GM12878 (cell line): ENCODE results near the gene ITPRIP. TPM values are rescaled to one million over a fixed set of nuclear protein-coding genes. Genes with fewer than 3 reads are reported as not detected.

Experiments used
- ATAC-seq: fragments of 200-7000 bp; cut with Tn5 transposase; 3 replicates; pipeline ENCODE4 v1.9.1; 2020; ENCODE audit warnings: mild to moderate bottlenecking, moderate library complexity
- BruUV-seq: library from RNA; stranded (reverse); fragments of 400-500 nt; replicated peaks from 2 replicates; lab custom pipeline; 2021; lab: Mats Ljungman, UMichigan
- CTCF ChIA-PET: fragments of 300-600 bp; sonication (Branson Sonifier 250); formaldehyde crosslinking; extraction: SDS; loops from one replicate; lab custom pipeline; 2021; ENCODE audit warnings: inconsistent platforms; lab: Yijun Ruan, JAX
- POLR2A ChIA-PET: fragments of 350-600 bp; formaldehyde crosslinking; extraction: SDS; loops from one replicate; lab custom pipeline; 2021; ENCODE audit warnings: inconsistent platforms; lab: Charles Lee
- RAD21 ChIA-PET: fragments of 300-600 bp; sonication (Branson Sonifier 250); formaldehyde crosslinking; loops from one replicate; lab custom pipeline; 2023; ENCODE audit warnings: antibody characterized with exemption; ENCODE audit not compliant: unreplicated experiment; lab: Charles Lee
- SMC1A ChIA-PET: fragments of 300-600 bp; sonication (Branson Sonifier 250); formaldehyde crosslinking; loops from one replicate; lab custom pipeline; 2023; ENCODE audit not compliant: unreplicated experiment, uncharacterized antibody; lab: Charles Lee
- DNase-seq: peaks from one replicate; pipeline ENCODE4 v3.0.0-alpha.2; 2011; ENCODE audit warnings: low read depth, low spot score
- FAIRE-seq: peaks from 3 replicates; lab custom pipeline; 2011; peaks lifted over from hg19 to GRCh38; lab: Jason Lieb, UNC
- H2AFZ ChIP-seq: 2 replicates; pipeline ENCODE4 v1.6.0; 2011; ENCODE audit warnings: low read depth, low read length, control low read depth; ENCODE audit not compliant: control insufficient read depth
- H3K27ac ChIP-seq: 2 replicates; pipeline ENCODE4 v1.5.1; 2011; ENCODE audit warnings: control low read depth; ENCODE audit not compliant: control insufficient read depth, insufficient read depth
- H3K27me3 ChIP-seq, 2 experiments: replicated peaks in 1 of 2; 2 replicates each; pipeline versions ENCODE4 v1.6.0 to v1.6.1; 2011; ENCODE audit warnings: low read length in 1 of 2; ENCODE audit not compliant: control insufficient read depth in 2 of 2, insufficient read depth in 2 of 2
- H3K36me3 ChIP-seq, 2 experiments: 2 replicates each; pipeline ENCODE4 v1.5.1; 2011; ENCODE audit warnings: low read length in 1 of 2; ENCODE audit not compliant: control insufficient read depth in 2 of 2, insufficient read depth in 2 of 2
- H3K4me1 ChIP-seq: 2 replicates; pipeline ENCODE4 v1.6.1; 2011; ENCODE audit warnings: mild to moderate bottlenecking, low read length, moderate library complexity, mixed read lengths; ENCODE audit not compliant: control insufficient read depth, insufficient read depth
- H3K4me2 ChIP-seq: 2 replicates; pipeline ENCODE4 v1.6.0; 2011; ENCODE audit warnings: control low read depth; ENCODE audit not compliant: control insufficient read depth, insufficient read depth
- H3K4me3 ChIP-seq: fragments of 200-600 bp; sonication (generic); 2 replicates; pipeline ENCODE4 v1.5.1; 2016
- H3K79me2 ChIP-seq: 2 replicates; pipeline ENCODE4 v1.6.0; 2011; ENCODE audit warnings: low read length; ENCODE audit not compliant: control insufficient read depth, insufficient read depth
- H3K9ac ChIP-seq: 2 replicates; pipeline ENCODE4 v1.8.0; 2011; ENCODE audit warnings: low read length, control low read depth, mixed read lengths; ENCODE audit not compliant: control insufficient read depth, insufficient read depth
- H3K9me3 ChIP-seq: replicated peaks from 3 replicates; pipeline ENCODE4 v1.5.1; 2011; ENCODE audit warnings: mild to moderate bottlenecking, low read length; ENCODE audit not compliant: control insufficient read depth, insufficient read depth
- H4K20me1 ChIP-seq: 2 replicates; pipeline ENCODE4 v1.6.0; 2011; ENCODE audit not compliant: control insufficient read depth, insufficient read depth
- CBFB ChIP-seq: IDR thresholded peaks from 2 replicates; pipeline ENCODE4 v1.6.1; 2016; ENCODE audit warnings: antibody characterized with exemption, low read depth
- CHD4 ChIP-seq: fragments of 200-600 bp; sonication (generic); IDR thresholded peaks from 2 replicates; pipeline ENCODE4 v1.6.1; 2016; ENCODE audit warnings: mild to moderate bottlenecking
- ESRRA ChIP-seq: IDR thresholded peaks from 2 replicates; pipeline ENCODE4 v1.6.1; 2012; ENCODE audit warnings: mild to moderate bottlenecking, low read length, improper control_type of control experiment
- IRF5 ChIP-seq: fragments of 450-650 bp; IDR thresholded peaks from 2 replicates; pipeline ENCODE4 v1.6.1; 2017; ENCODE audit warnings: borderline replicate concordance
- PAX8 ChIP-seq: fragments of 450-650 bp; IDR thresholded peaks from 2 replicates; pipeline ENCODE4 v1.6.1; 2017; ENCODE audit warnings: mild to moderate bottlenecking, moderate library complexity
- PBX3 ChIP-seq: IDR thresholded peaks from 2 replicates; pipeline ENCODE4 v1.6.1; 2011; ENCODE audit warnings: mild to moderate bottlenecking, low read depth, low read length, moderate library complexity; ENCODE audit not compliant: insufficient replicate concordance
- POLR2AphosphoS2 ChIP-seq: IDR thresholded peaks from 2 replicates; pipeline ENCODE4 v1.6.1; 2011; ENCODE audit warnings: low read depth, mild to moderate bottlenecking, low read length, improper control_type of control experiment, moderate library complexity
- RUNX3 ChIP-seq: IDR thresholded peaks from 2 replicates; pipeline ENCODE4 v1.6.1; 2012; ENCODE audit warnings: low read length, inconsistent platforms
- ZBED1 ChIP-seq: IDR thresholded peaks from 2 replicates; pipeline ENCODE4 v1.6.1; 2016; ENCODE audit warnings: borderline replicate concordance
- WGBS: methylation state at CpG from one replicate; pipeline ENCODE4 v1.1.6; 2016; ENCODE audit warnings: low lambda C conversion rate; ENCODE audit not compliant: insufficient replicate concordance, insufficient coverage; ENCODE audit errors: missing lambda C conversion rate; 5-methylcytosine and 5-hydroxymethylcytosine counted together
- in situ Hi-C: fragments of 300-500 bp; cut with MboI; formaldehyde crosslinking; loops from 9 replicates; pipeline ENCODE4 v1.14.3; 2018; ENCODE audit warnings: mixed read lengths
- intact Hi-C: fragments of 100-400 bp; cut with micrococcal nuclease; formaldehyde crosslinking; loops from one replicate; pipeline ENCODE4 v1.14.2; 2022; ENCODE audit not compliant: unreplicated experiment
- polyA plus RNA-seq, 11 experiments: library from polyadenylated mRNA; depleted of rRNA in 4 of 11; unstranded in 6 of 11; stranded (reverse) in 5 of 11; fragments of >200 nt; fragmentation: Nextera tagmentation in 4 of 11; fragmentation: Illumina TruSeq in 1 of 11; extraction: Ambion mirVana in 4 of 11; extraction: Trizol in 1 of 11; gene quantifications; 1 replicate in 1 of 11; 2 replicates in 10 of 11; pipeline versions ENCODE4 v1.2.1 to v1.2.3, GENCODE V29; 2011 to 2016; ENCODE audit warnings: inconsistent platforms in 2 of 11, missing spikeins in 2 of 11, low read depth in 1 of 11
- total RNA-seq, 4 experiments: library from RNA; depleted of rRNA in 3 of 4; stranded (reverse); fragments of >200 nt in 3 of 4; fragmentation: Illumina TruSeq in 1 of 4; extraction: Trizol in 1 of 4; gene quantifications; 2 replicates each; pipeline versions ENCODE4 v1.2.1 to v1.2.3, GENCODE V29; 2013 to 2021
- TF ChIP-seq, protein P1 (sequence below): IDR thresholded peaks from 2 replicates; pipeline ENCODE4 v1.6.1; 2012; ENCODE audit warnings: low read length, inconsistent platforms

Gene ITPRIP
- total and polyA plus RNA-seq, 10 of the 15 experiments (the other 5 are each of a cell fraction or from before 2014, with no cell fraction given) = 0.82 to 10.4 (median 5.9) TPM

GRCh38 chr10:104327745-104328645, 10.3 kb downstream of the ITPRIP start:
- Histone ChIP-seq H3K79me2 (peaks cover 46% of the 10 kb centered on the region), H2AFZ (no peak overlapping the region), H3K4me2 (peak overlapping the region; percentile 88), H3K27me3 (no peaks in the 10 kb centered on the region), H4K20me1 (peaks cover 20% of the 10 kb centered on the region; the same call in 1 of the 2 replicates), H3K27ac (0 out of 2 replicates have a peak overlapping the region, but pooled peaks have one; percentile 2), H3K4me3 (peak overlapping the region; percentile 59; the same call in 1 of the 2 replicates), H3K4me1 (peaks cover 25% of the 10 kb centered on the region), H3K36me3 (peaks cover 0 to 7% of the 10 kb centered on the region in 2 experiments; a peak in 2 of 4 replicates), H3K9ac (peak overlapping the region; percentile 28), H3K9me3 (no peaks in the 10 kb centered on the region)
- ATAC-seq (no peak), FAIRE-seq (no peak), DNase-seq (no peak)
- TF ChIP-seq RUNX3 (0 out of 2 replicates have a peak, but pooled peaks have one; percentile 17), PAX8 (no peak), CBFB (no peak)
- in situ Hi-C loops (no loop called here), intact Hi-C loops (no loop called here)
- ChIA-PET POLR2A (interaction anchor here (1.7 kb wide), 1 partner anchor 9 kb away, joined by 6 read pairs; the partner anchor contains the start of gene ITPRIP), SMC1A (interaction anchor here (1.4 kb wide), 1 partner anchor 9 kb away, joined by 5 read pairs; no protein-coding TSS in a partner anchor), RAD21 (interaction anchor here (1.2 to 2.0 kb wide), 2 partner anchors 13 to 22 kb away, joined by 4 to 12 read pairs; no protein-coding TSS in a partner anchor), CTCF (interaction anchor here (0.6 to 4.2 kb wide), 4 partner anchors 21 to 53 kb away, joined by 3 to 30 read pairs (median 8); no protein-coding TSS in a partner anchor)
- no TSS peak for BruUV-seq
- 78% methylated on average over 19 of the region's 20 CpGs for WGBS

- no TSS peak for BruUV-seq
- TF ChIP-seq POLR2AphosphoS2 (no peak), IRF5 (no peak), ZBED1 (no peak), PAX8 (no peak), CHD4 (no peak), ESRRA (no peak), PBX3 (no peak)
- TF ChIP-seq, protein P1, sequence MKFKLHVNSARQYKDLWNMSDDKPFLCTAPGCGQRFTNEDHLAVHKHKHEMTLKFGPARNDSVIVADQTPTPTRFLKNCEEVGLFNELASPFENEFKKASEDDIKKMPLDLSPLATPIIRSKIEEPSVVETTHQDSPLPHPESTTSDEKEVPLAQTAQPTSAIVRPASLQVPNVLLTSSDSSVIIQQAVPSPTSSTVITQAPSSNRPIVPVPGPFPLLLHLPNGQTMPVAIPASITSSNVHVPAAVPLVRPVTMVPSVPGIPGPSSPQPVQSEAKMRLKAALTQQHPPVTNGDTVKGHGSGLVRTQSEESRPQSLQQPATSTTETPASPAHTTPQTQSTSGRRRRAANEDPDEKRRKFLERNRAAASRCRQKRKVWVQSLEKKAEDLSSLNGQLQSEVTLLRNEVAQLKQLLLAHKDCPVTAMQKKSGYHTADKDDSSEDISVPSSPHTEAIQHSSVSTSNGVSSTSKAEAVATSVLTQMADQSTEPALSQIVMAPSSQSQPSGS = no peak
- TF ChIP-seq, all 136 proteins: peak for 0
- RAD21 ChIA-PET = no interaction called here
- Histone ChIP-seq H2AFZ (no peak overlapping the region), H3K9ac (no peak overlapping the region), H3K4me3 (no peak overlapping the region), H3K27me3 (no peaks in the 10 kb centered on the region), H3K4me1 (peaks cover 33% of the 10 kb centered on the region), H3K27ac (no peak overlapping the region), H3K79me2 (peaks cover 46% of the 10 kb centered on the region), H3K4me2 (no peak overlapping the region), H3K36me3 (peaks cover 0 to 7% of the 10 kb centered on the region in 2 experiments; a peak in 2 of 4 replicates), H3K9me3 (no peaks in the 10 kb centered on the region), H4K20me1 (peaks cover 16% of the 10 kb centered on the region; the same call in 1 of the 2 replicates)
- CTCF ChIA-PET = interaction anchor here (1.0 to 1.3 kb wide), 3 partner anchors 11 to 35 kb away, joined by 3 to 6 read pairs (median 3); no protein-coding TSS in a partner anchor
- 88% methylated on average over 8 of the region's 9 CpGs for whole genome bisulfite sequencing
- in situ Hi-C loops = no loop called here
- FAIRE-seq (no peak), ATAC-seq (no peak), DNase-seq (no peak)
- intact Hi-C loops = no loop called here
- SMC1A ChIA-PET = interaction anchor here (1.4 kb wide), 1 partner anchor 10 kb away, joined by 5 read pairs; no protein-coding TSS in a partner anchor
- POLR2A ChIA-PET = interaction anchor here (1.7 kb wide), 1 partner anchor 10 kb away, joined by 6 read pairs; the partner anchor contains the start of gene ITPRIP
These were observed 11.2 kb downstream of the ITPRIP start for GRCh38 chr10:104326991-104327610.
